ENCODE measurements around the gene DIP2C.

GRCh38 chr10:359762-360161, 329.7 kb downstream of the DIP2C start:
- TF ChIP-seq CTCF (IDR thresholded peaks at IDR 0.05) (no peak), EZH2 (IDR thresholded peaks at IDR 0.05; ENCODE audit: borderline replicate concordance, insufficient read depth, low read depth, low read length, poor library complexity, severe bottlenecking) (no peak)
